Sigmoid colon (tissue), 4 donors: ENCODE data around the gene SEC61G.

Source experiments
- CTCF ChIP-seq, 4 experiments: fragments of 450-650 bp in 3 of 4; fragments of 200-600 bp in 1 of 4; IDR thresholded peaks; one replicate each; pipeline ENCODE4 v1.5.1; 2016 to 2019; ENCODE audit warnings: antibody characterized with exemption in 4 of 4, mild to moderate bottlenecking in 3 of 4, moderate library complexity in 2 of 4
- POLR2A ChIP-seq, 2 donors: fragments of 450-650 bp; IDR thresholded peaks; one replicate each; pipeline ENCODE4 v1.6.1; 2016; ENCODE audit warnings: antibody characterized with exemption in 2 of 2, mild to moderate bottlenecking in 2 of 2, moderate library complexity in 2 of 2
- POLR2AphosphoS5 ChIP-seq, 4 donors: sonication (generic); formaldehyde crosslinking; IDR thresholded peaks; one replicate each; pipeline ENCODE4 v1.6.1; 2017; ENCODE audit warnings: antibody characterized with exemption in 4 of 4

- TF ChIP-seq CTCF (IDR thresholded peaks at IDR 0.05): no peak
- TF ChIP-seq POLR2A (IDR thresholded peaks at IDR 0.05): no peak
- no peak for TF ChIP-seq POLR2AphosphoS5 (IDR thresholded peaks at IDR 0.05)
These were observed 1.3 kb downstream of the SEC61G start for GRCh38 chr7:54757711-54758110.
